Amygdala (tissue), 56 donors: ENCODE results near the gene ATAD3B.
"Not testable (repeated sequence)": the region's sequence is repeated elsewhere in the genome, so short reads cannot be mapped to it uniquely, and the experiment has no call there.

Experiments used
- DNase-seq, 56 donors: peaks; one replicate each; lab custom pipeline; 2025; lab: John Stamatoyannopoulos, UW

ATAD3B gene

DNA sequence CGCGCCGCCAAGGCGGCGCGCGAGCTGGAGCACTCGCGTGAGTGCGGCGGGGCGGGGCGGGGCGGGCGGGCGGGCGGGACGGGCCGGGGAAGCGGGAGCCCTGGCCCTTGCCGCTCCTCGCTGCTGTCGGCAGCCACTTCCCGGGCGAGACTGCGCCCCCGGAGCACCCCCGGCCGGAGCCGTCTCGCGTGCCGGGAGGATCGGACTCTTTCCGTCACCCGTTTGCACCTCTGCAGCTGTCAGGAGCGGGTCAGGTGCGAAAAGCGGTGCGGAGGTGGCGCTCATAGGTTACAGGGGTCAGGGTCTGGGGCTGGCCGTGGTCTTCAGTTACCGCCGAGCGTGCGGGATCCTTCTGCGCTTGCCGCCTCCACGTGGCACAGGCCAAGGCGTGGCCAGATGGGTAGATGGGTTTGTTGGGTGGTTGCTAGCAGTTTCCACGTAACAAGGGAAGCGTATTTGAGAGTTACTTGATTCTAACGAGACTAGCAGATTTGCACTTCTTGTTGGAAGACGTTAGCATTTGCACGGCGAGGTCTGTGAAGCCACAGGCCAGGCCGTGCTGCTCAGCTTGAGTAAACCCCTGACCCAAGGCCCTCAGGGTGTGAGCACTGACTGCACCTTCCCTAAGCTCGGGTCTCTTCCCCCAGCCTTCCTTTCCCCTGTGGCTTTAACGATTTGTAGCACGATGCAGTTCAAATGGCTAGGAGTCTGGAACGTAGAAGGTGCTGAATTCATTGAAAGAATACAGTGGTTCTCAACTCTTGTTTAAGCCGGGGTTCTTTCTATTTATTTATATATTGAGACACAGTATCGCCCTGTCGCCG is 700 bp downstream of the ATAD3B start:
- DNase-seq = not testable (repeated sequence)

DNA sequence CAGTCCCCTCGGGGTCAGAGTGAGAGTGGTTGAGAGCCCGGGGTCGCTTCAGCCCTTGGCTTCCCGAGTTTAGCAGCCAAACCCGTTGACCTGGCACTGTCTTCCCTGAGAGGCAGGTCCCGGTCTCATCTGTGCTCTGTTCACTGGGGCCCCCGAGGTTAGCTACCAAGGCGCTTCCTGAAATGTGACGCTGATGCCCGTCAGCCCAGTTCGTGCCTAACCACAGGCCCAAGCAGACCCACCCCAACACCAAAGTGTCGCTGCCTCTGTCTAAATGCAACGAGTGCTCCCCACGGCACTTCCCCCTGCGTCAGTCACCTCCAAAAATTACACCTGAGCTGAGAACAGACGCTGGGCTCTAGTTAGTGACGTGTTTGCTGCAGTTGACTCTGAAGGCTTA is 4.4 kb downstream of the ATAD3B start:
- not testable (repeated sequence) for DNase-seq

DNA sequence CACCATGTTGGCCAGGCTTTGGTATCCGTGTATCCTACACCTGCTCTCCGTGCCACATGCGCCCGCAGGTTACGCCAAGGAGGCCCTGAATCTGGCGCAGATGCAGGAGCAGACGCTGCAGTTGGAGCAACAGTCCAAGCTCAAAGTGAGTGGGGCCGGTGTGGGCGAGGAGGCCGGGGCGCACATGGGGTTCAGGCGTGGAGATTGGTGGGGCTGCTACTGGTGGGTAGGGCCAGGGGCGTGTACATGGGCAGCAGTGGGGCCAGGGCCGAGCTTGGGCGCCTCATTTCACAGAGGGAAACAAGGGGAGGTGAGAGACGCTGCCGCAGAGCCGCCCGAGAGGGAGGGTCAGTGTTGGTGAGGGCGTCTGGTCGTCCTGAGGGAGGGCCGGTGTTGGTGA is 5.6 kb downstream of the ATAD3B start:
- DNase-seq = no peak

DNA sequence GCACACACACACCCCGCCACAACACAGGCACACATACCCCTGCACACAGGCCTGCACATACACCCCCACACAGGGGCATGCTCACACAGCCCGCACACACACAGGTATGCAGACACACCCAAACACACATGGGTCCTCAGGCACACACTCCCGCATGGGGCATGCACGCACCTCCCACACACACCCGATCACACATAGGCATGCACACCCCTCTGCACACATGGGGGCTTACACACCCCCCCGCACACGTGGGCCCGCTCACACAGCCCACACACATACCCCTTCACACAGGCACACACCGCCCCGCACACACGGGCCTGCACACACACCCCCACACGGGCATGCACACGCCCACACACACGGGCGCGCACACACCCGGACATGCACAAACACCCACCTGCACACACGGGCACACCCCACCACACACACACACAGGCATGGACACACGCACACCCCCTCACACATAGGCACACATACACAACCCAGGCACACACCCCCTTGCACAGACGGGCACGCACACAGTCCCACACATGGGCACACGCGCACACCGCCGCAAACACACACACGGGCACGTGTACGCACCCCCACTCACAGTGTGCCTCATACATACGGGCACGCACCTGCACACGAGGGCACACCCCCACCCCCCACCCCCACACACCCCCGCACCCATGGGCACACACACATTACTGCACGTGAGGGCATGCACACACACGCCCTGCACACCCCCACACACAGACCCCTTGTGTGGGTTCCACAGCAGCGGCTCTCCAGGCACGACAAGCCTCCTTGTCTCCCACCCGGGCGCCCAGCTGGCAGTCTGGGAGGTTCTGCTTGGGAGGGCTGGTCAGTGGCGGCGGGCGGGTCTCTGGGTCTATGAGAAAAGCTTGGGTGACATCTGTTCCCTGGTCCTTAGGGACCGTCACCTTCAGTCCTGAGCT is 8.3 kb downstream of the ATAD3B start:
- DNase-seq = no peak

DNA sequence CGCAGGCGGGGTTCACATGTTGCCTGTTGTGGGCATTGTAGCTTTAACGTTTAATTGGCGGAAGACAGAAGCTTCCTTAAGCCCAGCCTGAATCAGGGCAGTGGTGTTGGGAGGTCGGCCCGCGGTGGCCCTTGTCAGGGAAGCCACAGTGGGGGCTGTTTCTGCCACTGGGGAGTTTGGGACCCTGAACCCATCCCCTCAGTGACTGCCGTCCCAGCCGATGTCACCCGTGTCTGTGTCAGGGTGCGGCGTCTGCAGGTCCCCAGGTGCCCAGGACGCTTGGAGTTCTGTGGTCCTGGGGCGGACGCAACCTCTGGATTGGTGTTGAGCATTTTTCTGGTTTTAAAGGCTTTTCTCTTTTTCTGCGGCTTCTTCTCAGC is 8.9 kb downstream of the ATAD3B start:
- DNase-seq = not testable (repeated sequence)

DNA sequence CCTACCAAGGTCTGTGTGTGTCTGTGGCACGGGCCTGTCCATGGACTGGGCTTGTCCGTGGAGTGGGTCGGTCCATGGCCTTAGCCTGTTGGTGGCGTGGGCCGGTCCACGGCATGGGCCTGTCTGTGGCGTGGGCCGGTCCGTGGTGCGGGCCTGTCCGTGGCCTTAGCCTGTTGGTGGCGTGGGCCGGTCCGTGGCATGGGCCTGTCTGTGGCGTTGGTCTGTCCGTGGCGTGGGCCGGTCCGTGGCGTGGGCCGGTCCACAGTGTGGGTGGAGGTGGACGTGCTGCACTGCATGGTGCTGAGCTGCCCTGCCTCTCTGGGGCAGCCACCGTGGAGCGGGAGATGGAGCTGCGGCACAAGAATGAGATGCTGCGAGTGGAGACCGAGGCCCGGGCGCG is 10.2 kb downstream of the ATAD3B start:
- not testable (repeated sequence) for DNase-seq

DNA sequence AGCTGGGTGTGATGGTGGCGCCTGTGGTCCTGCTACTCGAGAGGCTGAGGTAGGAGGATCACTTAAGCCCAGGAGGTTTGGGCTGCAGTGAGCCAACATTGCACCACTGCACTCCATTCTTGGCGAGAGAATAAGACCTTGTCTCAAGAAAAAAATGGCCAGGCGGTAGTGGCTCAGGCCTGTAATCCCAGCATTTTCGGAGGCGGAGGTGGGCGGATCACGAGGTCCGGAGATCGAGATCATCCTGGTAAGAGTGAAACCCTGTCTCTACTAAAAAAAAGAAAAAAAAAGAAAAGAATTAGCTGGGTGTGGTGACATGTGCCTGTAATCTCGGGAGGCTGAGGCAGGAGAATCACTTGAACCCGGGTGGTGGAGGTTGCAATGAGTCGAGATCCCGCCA is 11.3 kb downstream of the ATAD3B start:
- no peak for DNase-seq

DNA sequence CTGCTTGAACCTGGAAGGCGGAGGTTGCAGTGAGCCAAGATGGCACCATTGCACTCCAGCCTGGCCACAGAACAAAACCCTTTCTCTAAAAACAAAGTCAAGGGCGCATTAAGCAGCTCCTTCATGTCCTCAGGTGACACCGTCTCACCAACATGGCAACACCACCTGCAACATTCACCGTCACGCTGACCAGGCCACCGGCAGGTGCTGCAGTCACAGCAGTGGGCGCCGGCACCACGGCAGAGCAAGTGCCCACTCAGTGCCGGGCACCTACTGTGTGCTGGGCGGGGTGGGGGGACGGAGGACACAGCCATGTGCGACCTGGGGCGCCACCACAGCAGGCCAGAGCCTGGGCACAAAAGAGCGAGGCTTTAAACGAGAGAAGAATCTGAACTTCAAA is 12.1 kb downstream of the ATAD3B start:
- no peak for DNase-seq

DNA sequence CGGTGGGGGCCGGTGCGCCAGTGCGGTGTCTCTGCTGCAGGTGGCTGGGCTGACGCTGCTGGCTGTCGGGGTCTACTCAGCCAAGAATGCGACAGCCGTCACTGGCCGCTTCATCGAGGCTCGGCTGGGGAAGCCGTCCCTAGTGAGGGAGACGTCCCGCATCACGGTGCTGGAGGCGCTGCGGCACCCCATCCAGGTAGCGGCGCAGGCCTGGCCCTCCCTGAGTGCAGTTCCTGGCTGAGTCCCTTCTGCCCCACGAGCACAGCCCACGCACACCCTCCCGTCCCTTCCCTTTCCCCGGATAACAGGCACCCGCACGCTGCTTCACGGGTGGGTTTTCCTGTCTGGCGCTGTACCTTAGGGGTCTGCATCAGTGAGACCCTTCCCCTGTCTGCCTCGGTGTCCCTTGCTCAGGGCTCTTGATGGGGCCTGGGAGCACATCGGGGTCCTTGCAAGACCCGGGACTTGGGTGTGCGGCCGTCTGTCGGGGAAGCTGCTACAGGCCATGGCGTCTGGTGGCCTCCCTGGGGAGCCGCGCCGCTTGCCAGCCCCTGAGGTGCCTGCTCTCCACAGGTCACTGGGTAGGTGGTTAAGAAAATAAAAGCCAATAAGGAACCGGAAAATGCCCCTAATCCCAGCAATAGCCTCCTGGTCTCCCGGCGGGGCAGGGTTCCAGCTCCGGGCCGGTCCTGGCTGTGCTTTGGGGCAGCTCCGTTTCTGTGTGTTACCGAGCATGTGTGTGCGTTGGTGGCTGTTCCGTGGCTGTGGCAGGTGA is 13.6 kb downstream of the ATAD3B start:
- DNase-seq = not testable (repeated sequence)

DNA sequence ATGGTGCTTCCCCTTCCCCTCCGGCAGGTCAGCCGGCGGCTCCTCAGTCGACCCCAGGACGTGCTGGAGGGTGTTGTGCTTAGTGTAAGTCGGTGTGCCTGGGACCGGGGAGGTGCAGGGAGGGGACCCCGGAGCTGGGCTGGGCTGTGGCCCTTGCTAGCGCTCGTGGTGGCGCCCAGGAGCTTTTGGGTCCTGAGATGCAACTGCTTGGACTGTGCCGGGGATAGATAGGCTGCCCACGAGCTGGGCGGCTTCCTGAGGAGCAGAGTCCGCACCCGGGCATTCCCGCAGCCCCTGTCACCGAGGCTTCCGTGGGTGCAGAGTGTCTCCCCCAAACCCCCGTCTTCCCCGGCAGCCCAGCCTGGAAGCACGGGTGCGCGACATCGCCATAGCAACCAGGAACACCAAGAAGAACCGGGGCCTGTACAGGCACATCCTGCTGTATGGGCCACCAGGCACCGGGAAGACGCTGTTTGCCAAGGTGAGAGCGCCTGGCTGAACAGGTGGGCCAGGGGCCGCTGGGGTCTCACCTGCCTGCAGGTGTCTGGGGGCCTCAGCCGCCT is 14.3 kb downstream of the ATAD3B start:
- DNase-seq = not testable (repeated sequence)

DNA sequence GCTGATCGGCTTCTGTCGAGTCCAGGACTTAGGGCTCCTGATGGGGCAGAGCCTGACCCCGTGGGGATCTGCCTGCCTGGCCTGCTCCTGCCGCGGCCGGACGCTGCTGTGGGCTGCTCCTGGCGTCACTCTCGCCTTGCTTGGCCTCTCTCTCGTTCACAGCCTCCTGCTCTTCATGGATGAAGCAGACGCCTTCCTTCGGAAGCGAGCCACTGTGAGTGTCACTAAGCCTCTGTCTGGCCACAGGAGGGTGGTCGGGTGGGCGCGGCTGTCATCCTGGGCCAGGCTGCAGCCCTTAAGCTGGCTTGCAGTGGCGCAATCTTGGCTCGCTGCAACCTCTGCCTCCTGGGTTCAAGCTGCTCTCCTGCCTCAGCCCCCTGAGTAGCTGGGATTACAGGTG is 16.1 kb downstream of the ATAD3B start:
- DNase-seq = no peak

DNA sequence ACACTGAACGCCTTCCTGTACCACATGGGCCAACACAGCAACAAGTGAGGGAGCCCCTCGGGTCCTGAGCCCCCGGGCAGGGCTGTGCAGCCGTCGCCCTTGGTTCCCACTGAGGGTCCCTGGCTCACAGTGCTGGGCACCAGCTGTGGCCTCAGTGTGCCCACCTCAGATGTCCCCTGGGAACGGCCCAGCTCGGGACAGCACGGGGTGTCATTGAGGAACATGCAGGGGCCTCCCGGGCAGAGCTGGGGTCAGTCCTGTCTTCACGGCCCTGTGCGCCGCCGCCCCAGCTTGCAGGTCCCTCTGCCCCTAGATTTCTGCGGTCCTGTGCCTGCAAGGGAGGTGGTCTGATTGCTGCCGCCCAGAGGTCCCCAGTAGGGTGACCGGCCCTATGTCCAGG is 17.7 kb downstream of the ATAD3B start:
- no peak for DNase-seq

DNA sequence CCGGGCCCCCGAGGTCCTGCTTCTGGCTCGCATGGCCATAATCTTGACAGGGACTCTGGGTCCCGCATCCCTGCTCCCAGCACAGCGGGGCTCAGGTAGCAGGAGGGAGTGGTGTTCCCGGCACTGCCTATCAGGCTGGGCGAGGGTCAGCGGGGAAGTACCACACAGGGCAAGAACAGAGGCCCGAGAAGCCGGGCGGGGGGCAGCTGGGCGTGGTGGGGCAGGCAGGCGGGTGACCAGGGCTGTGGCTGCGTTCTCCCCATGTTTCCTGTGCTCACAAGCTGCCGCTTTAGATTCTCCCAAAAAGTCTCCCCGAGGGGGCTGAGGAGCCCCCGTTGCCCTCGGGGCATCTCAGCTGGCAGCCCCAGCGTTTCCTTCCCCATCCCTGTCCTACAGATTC is 18.3 kb downstream of the ATAD3B start:
- no peak for DNase-seq

DNA sequence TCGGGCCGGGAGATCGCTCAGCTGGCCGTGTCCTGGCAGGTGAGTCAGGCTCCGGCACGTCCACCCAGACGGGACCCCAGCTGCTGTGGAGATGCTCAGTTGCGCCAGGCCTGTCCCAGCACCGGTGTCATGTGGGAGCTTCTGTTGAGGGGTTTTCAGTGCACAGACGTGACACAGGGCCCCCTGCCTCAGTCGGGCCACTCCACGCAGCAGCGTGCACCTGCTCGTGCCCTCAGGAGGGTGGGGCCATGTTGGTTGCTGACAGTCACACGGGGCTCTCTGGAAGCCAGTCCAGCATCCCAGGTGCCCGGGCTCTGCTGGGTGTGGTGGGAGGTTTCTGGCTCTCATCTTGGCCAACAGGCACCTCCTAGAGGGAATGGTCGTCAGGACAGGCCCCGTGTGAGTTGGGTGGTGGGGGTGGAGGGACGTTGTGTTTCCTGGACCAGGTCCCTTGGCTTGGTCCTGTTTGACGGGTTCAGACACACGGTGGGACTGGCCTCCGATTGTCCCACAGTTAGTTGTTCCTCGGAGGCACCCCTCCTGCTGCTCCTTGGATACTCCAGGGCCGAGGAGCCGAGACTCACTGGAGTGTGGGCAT is 19.2 kb downstream of the ATAD3B start:
- no peak for DNase-seq

DNA sequence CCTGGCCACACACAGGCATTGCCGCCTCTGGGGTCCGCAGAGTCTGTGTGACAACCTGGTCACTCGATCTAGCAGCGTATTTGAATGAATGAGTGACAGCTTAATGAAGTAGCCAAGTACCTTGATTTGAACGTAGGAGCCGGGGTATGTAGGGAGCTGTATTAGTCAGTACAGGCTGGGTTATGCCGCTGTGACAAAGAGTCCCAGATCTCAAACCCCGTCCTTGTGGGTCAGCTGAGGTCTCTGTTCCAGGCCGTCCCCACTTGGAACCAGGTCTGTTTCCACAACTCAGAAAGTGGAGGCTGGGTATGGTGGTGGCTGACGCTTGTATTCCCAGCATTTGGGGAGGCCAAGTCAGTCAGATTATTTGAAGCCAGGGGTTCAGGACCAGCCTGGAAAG is 20.0 kb downstream of the ATAD3B start:
- DNase-seq = no peak

DNA sequence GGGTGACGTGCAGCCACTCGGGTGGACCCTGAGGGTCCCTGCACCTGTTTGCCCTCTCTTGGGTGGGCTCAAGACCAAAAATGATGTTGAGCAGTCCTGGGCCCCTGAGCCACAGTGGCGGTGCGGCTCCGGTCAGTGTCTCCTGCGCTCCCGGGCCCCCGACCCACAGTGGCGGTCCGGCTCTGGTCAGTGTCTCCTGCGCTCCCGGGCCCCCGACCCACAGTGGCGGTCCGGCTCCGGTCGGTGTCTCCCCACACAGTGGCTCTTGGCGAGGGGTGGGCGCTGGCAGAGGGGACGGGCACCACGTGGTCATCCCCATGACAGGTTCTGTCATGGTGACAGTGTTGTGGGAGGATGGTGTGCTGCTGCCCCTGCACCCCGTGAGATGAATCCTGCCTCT is 22.7 kb downstream of the ATAD3B start:
- DNase-seq = not testable (repeated sequence)

DNA sequence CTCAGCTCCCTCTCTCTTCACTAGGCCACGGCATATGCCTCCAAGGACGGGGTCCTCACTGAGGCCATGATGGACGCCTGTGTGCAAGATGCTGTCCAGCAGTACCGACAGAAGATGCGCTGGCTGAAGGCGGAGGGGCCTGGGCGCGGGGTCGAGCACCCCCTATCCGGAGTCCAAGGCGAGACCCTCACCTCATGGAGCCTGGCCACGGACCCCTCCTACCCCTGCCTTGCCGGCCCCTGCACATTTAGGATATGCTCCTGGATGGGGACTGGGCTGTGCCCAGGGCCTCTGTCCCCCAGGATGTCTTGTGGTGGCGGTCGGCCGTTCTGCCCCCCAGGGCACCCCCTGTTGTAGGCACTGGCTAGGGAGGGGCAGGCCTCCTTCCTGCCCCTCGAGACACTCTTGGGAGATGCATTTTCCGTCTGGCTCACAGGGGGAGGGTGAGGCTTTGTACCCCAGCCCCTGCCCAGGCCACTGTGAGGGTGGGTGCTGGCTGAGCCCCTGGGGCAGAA is 24.0 kb downstream of the ATAD3B start:
- not testable (repeated sequence) for DNase-seq

DNA sequence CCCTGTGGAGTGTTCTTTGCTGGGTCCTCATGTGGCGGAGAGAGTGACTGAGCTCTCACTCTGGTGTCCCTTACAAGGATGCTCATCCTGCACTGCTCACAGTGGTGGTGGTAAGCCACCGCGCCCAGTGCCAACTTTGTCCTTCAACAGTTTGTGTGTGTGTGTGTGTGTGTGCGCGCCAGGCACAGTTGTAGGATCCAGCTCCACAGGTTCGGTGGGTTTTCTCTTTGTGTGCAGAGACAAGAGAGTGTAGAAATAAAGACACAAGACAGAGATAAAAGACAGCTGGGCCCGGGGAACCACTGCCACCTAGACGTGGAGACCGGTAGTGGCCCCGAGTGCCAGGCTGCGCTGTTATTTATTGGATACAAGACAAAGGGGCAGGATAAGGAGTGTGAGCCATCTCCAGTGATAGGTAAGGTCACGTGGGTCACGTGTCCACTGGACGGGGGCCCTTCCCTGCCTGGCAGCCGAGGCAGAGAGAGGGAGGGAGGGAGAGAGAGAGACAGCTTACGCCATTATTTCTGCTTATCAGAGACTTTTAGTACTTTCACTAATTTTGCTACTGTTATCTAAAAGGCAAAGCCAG is 33.3 kb downstream of the ATAD3B start:
- DNase-seq = peak in 40 of 56 donors; percentile 2 to 77 (median 20)

DNA sequence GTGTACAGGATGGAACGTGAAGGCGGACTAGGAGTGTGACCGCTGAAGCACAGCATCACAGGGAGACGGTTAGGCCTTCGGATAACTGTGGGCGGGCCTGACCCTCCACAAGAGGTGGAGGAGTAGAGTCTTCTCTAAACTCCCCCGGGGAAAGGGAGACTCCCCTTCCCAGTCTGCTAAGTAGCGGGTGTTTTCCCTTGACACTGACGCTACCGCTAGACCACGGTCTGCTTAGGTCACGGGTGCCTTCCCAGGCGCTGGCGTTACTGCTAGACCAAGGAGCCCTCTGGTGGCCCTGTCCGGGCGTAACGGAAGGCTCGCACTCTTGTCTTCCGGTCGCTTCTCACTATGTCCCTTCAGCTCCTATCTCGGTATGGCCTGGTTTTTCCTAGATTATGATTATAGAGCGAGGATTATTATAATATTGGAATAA is 33.8 kb downstream of the ATAD3B start:
- DNase-seq = peak in 30 of 56 donors; percentile 1 to 69 (median 16)
